Erythroblast (primary cell): ENCODE measurements around the gene RGS19.

Experiments used
- GATA1 ChIP-seq: IDR thresholded peaks from 2 replicates; pipeline ENCODE4 v1.6.1; 2011; ENCODE audit warnings: low read depth, mild to moderate bottlenecking, control low read depth, low read length, moderate library complexity
- POLR2A ChIP-seq: IDR thresholded peaks from 2 replicates; pipeline ENCODE4 v1.6.1; 2011; ENCODE audit warnings: mild to moderate bottlenecking, low read length

GRCh38 chr20:64038224-64038564 lies 41.1 kb downstream of the RGS19 start:
- TF ChIP-seq POLR2A (no peak), GATA1 (no peak)
